Motor neuron (in vitro differentiated cells): ENCODE measurements around the gene APBA3. TPM values are rescaled to one million over a fixed set of nuclear protein-coding genes. Genes with fewer than 3 reads are reported as not detected.

Experiments
- ATAC-seq, 8 experiments: fragments of 200-7000 bp; cut with Tn5 transposase; replicated peaks in 6 of 8; 2 replicates each; pipeline ENCODE4 v1.8.0; 2021; ENCODE audit warnings: mild to moderate bottlenecking in 8 of 8, moderate library complexity in 8 of 8
- H3K27ac ChIP-seq, 2 donors: fragments of 250-450 bp; sonication (Bioruptor Pico); 2 replicates each; pipeline ENCODE4 v1.9.0; 2021; ENCODE audit warnings: antibody characterized with exemption in 2 of 2, mild to moderate bottlenecking in 2 of 2, moderate library complexity in 1 of 2
- H3K4me1 ChIP-seq, 2 donors: fragments of 250-450 bp; sonication (Bioruptor Pico); replicated peaks in 1 of 2; 2 replicates each; pipeline ENCODE4 v1.6.1; 2021; ENCODE audit warnings: antibody characterized with exemption in 2 of 2, mild to moderate bottlenecking in 2 of 2, moderate library complexity in 1 of 2
- H3K4me3 ChIP-seq, 5 donors: fragments of 250-450 bp; sonication (Bioruptor Pico); 2 replicates each; pipeline ENCODE4 v1.9.0; 2021; ENCODE audit warnings: antibody characterized with exemption in 5 of 5, mild to moderate bottlenecking in 5 of 5, moderate library complexity in 4 of 5
- WGBS, 10 experiments: fragments of 450-650 bp; shearing (Covaris generic); methylation state at CpG; one replicate each; pipeline ENCODE4 v1.0.0; 2022; 5-methylcytosine and 5-hydroxymethylcytosine counted together
- in situ Hi-C, 9 experiments: fragments of 400-800 bp; cut with MboI; loops; one replicate each; pipeline ENCODE4 v1.15.0; 2021; ENCODE audit warnings: low sequenced_read_pairs in 9 of 9, low pct_unique_long_range_greater_than_20kb in 2 of 9; ENCODE audit not compliant: unreplicated experiment in 9 of 9
- total RNA-seq, 8 experiments: library from RNA; unstranded; fragments of 300-600 nt; gene quantifications; 2 replicates each; pipeline versions ENCODE4 v1.2.3 to v1.2.4, GENCODE V29; 2022

APBA3 gene
- total RNA-seq, 8 experiments from 2014 or later: 12.3 to 26.3 (median 16.8) TPM

DNA sequence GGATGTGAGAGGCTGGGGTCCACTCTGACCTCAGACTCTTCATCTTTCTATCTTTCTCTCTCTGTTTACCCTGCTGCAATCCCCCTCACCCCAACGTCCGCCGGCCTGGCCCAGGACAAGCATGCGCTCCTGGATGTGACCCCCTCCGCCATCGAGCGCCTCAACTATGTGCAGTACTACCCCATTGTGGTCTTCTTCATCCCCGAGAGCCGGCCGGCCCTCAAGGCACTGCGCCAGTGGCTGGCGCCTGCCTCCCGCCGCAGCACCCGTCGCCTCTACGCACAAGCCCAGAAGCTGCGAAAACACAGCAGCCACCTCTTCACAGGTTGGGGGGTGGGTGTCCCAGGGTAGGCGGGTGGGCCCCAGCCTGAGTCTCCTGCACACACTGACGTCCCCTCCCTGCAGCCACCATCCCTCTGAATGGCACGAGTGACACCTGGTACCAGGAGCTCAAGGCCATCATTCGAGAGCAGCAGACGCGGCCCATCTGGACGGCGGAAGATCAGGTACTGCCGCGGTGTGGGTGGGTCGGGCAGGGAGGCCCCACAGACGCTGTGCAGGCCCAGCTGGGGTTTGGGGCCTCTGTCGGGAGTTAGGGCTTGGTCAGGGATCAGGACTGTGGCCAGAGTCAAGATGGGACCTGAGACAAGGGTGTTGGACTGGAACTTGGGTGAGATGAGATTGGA, 15.0 kb downstream of the APBA3 start:
- Histone ChIP-seq H3K27ac (no peak overlapping the region), H3K4me1 (no peaks in the 10 kb centered on the region), H3K4me3 (no peak overlapping the region)
- WGBS, 10 experiments: 62 to 89% (median 76%) methylated on average over 1 to 11 of the region's 31 CpGs; no CpG with 5 or more reads in 6 of the 10 experiments
- peak in 2 of 8 experiments; percentile 8 to 12 for ATAC-seq
- in situ Hi-C loops: no loop called here

DNA sequence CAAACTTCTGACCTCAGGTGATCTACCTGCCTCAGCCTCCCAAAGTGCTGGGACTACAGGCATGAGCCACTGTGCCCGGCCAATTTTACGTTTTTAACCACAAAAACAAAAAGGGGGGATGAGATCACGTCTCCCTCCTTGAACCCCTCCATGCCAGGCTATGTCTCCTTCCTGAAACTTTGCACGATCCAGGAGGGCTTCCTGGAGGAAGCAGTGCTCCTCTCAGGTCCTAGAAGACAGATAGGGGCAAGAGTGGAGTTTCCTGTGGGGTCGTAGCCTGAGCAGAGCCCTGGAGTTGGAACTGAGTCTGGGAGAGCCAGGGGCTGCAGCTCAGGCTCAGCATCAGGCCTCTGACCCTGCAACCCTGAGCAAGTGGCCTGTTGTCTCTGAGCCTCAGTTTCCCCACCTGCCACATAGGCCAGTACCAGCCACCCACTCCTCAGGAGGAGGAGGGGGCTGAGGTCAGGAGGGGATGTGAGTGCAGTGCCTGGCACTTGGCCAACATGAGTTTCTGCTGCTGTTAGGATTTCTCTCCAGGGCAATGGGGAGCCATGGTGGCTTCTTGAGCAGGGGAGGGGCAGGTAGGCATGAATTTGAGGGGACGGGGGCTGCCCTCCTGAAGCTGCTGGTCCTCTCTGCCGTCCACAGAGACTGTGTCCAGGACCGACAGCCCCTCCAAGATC, 16.0 kb downstream of the APBA3 start:
- Histone ChIP-seq H3K27ac (no peak overlapping the region), H3K4me3 (no peak overlapping the region), H3K4me1 (no peaks in the 10 kb centered on the region)
- no peak for ATAC-seq
- in situ Hi-C loops: no loop called here
- WGBS, 10 experiments: 0 to 75% (median 43%) methylated on average over 1 to 5 of the region's 8 CpGs; no CpG with 5 or more reads in 6 of the 10 experiments

DNA sequence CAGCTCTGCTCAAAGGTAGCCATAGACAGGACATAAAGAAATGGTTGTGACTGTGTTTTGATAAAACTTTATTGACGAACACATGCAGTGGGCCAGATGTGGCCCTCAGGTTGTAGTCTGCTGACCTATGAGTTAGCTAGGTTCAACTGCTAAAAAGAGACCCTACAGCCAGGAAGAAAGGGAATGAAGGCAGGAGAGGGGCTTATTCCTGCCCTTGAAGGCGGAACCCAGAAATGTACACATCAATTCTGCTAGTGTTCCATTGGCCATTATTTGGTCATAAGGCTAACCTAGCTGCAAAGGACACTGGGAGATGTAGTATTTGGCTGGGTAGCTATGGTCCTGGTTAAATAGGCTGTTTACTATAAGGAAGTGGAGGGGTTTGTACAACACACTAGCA, 18.0 kb downstream of the APBA3 start:
- WGBS, 10 experiments: 20 to 100% (median 84%) methylated on average over 1 to 2 of the region's 2 CpGs; no CpG with 5 or more reads in 6 of the 10 experiments
- Histone ChIP-seq H3K27ac (no peak overlapping the region), H3K4me3 (no peak overlapping the region), H3K4me1 (no peaks in the 10 kb centered on the region)
- ATAC-seq: peak in 1 of 8 experiments; percentile 56
- in situ Hi-C loops: no loop called here

DNA sequence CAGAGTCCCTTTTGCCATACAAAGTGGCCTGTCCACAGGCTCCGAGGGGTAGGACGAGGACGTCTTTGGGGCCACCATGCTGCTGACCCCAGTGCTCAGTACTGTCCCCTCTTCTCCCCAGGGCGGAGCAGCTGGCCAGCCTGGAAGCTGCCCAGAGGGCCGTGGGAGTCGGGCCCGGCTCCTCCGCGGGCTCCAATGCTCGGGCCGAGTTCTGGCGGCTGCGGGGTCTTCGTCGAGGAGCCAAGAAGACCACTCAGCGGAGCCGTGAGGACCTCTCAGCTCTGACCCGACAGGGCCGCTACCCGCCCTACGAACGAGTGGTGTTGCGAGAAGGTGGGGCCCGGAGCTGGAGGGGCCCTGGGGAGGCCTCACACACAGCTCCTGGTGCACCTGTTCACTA, 21.1 kb downstream of the APBA3 start:
- H3K4me1 ChIP-seq: no peaks in the 10 kb centered on the region
- WGBS, 10 experiments: 77 to 100% (median 82%) methylated on average over 1 to 14 of the region's 24 CpGs; no CpG with 5 or more reads in 5 of the 10 experiments

DNA sequence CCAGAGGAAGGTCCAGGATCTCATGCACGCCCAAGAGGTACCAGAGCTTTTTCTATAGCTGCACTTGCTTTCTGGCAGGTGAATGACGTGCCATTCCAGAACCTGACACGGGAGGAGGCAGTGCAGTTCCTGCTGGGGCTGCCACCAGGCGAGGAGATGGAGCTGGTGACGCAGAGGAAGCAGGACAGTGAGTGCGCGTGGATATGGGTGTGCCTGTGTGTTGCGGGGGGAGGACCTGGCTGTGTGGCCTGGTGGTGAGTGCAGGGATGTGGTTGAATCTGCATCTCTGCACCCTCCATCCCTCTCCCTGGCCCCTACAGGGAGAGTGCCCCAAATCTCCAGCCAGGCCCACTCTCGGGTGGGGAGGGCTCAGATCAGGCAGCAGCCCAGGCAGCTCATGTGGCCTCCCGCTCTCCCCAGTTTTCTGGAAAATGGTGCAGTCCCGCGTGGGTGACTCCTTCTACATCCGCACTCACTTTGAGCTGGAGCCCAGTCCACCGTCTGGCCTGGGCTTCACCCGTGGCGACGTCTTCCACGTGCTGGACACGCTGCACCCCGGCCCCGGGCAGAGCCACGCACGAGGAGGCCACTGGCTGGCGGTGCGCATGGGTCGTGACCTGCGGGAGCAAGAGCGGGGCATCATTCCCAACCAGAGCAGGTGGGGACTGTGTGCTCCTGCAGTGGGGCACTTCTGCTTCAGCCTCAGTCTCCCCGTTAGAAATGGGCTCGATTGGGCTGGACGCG, 22.8 kb downstream of the APBA3 start:
- 20 to 91% (median 68%) methylated on average over 1 to 14 of the region's 32 CpGs; no CpG with 5 or more reads in 2 of the 10 experiments for WGBS, 10 experiments
- in situ Hi-C loops: no loop called here
- Histone ChIP-seq H3K4me3 (no peak overlapping the region), H3K4me1 (no peaks in the 10 kb centered on the region), H3K27ac (no peak overlapping the region)
- no peak for ATAC-seq

More for the DNA sequence above, 21.1 kb downstream of the APBA3 start:
- H3K27ac ChIP-seq: no peak overlapping the region
- H3K4me3 ChIP-seq: no peak overlapping the region
- ATAC-seq: no peak
- in situ Hi-C loops: no loop called here

DNA sequence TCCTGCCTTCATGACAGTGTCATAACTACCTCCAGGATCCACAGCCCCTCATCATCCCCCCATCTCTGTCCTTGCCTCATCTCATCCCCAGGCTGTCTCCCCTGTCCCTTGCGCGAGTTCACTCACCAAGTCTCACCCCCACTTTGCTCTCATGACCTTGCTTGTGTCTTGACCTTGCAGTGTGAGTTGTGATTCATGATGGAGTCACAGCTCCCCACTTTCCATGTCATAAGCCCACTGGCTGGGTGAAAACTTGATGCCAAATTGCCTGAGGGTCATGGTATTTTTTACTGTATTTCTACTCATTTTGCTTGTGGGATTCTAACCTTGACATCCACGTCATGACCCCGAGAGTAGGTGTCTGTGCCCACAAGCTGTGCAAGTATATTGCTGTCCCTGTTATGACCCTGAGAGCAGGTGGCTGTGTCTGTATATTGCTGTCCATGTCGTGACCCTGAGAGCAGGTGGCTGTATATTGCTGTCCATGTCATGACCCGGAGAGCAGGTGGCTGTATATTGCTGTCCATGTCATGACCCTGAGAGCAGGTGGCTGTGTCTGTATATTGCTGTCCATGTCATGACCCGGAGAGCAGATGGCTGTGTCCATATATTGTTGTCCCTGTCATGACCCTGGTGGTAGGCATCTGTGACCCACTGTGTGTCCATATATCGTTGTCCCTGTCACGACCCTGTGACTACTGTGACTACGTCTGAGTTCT, 23.8 kb downstream of the APBA3 start:
- no peak overlapping the region for H3K4me3 ChIP-seq
- ATAC-seq: no peak
- in situ Hi-C loops: no loop called here
- H3K27ac ChIP-seq: no peak overlapping the region
- no peaks in the 10 kb centered on the region for H3K4me1 ChIP-seq
- 47 to 93% (median 62%) methylated on average over 3 to 7 of the region's 10 CpGs; no CpG with 5 or more reads in 4 of the 10 experiments for WGBS, 10 experiments

DNA sequence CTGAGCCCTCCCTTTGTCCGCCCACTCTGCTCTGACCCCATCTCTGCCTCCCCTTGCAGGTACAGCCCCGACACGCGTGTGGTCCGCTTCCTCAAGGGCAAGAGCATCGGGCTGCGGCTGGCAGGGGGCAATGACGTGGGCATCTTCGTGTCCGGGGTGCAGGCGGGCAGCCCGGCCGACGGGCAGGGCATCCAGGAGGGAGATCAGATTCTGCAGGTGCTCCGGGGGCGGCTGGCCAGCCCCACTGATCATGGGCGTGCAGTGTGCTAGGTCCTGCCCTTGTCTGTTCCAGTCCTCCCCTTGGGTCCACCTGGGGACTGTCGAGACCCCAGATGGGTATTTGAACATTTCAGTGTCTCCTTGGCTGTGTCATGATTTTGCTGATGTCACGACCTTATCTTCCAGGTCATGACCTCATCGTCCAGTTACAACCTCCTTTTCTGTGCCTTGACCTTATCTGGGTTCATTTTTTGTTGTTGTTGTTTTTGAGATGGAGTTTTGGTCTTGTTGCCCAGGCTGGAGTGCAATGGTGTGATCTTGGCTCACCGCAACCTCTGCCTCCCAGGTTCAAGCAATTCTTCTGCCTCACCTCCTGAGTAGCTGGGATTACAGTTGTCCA, 25.3 kb downstream of the APBA3 start:
- no peaks in the 10 kb centered on the region for H3K4me1 ChIP-seq
- H3K4me3 ChIP-seq: no peak overlapping the region
- H3K27ac ChIP-seq: no peak overlapping the region
- no peak for ATAC-seq
- 40 to 100% (median 70%) methylated on average over 1 to 18 of the region's 21 CpGs; no CpG with 5 or more reads in 3 of the 10 experiments for WGBS, 10 experiments
- in situ Hi-C loops: no loop called here

DNA sequence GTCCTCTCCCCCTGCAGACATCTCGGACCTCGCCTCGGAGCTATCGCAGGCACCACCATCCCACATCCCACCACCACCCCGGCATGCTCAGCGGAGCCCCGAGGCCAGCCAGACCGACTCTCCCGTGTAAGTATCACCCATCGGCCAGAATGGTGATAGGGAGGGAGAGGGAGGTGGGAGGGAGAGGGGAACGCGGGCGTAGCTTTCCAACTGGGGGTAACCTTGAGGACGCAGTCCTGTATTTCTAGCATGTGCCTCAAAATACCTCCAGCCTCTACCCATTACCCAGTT, 27.2 kb downstream of the APBA3 start:
- Histone ChIP-seq H3K4me1 (no peaks in the 10 kb centered on the region), H3K27ac (no peak overlapping the region), H3K4me3 (no peak overlapping the region)
- in situ Hi-C loops: no loop called here
- no CpG with 5 or more reads among the region's 14 CpGs for WGBS, 10 experiments
- ATAC-seq: no peak

DNA sequence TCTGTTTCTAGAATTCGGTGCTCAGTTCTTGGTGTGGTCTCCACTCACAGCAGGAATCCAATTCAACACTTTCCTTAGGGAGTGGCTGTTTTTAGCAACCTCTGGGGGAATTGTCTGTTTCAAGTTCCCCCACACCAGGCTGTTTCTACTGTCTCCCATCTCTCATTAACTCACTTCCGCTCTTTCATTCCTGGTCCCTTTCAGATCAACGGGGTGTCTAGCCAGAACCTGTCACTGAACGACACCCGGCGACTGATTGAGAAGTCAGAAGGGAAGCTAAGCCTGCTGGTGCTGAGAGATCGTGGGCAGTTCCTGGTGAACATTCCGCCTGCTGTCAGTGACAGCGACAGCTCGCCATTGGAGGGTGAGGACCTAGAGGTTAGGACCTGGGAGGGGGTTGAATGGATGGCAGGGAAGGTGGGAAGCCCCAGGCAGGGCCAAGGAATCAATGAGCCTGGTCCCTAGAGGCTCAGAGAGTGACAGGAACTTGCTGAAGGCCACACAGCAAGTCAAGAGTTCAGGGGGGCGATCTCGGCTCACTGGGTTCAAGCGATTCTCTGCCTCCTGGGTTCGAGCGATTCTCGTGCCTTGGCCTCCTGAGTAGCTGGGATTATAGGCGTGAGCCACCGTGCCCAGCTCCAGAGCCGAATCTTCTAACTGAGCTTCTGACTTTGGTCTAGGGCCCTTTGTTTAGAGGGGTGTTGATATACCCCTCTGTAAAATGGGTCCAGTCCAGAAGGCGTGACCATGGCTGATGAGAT, 27.8 kb downstream of the APBA3 start:
- in situ Hi-C loops: no loop called here
- no peak for ATAC-seq
- Histone ChIP-seq H3K4me3 (no peak overlapping the region), H3K4me1 (no peaks in the 10 kb centered on the region), H3K27ac (no peak overlapping the region)
- WGBS, 10 experiments: 36 to 100% (median 67%) methylated on average over 1 to 11 of the region's 20 CpGs; no CpG with 5 or more reads in 2 of the 10 experiments

DNA sequence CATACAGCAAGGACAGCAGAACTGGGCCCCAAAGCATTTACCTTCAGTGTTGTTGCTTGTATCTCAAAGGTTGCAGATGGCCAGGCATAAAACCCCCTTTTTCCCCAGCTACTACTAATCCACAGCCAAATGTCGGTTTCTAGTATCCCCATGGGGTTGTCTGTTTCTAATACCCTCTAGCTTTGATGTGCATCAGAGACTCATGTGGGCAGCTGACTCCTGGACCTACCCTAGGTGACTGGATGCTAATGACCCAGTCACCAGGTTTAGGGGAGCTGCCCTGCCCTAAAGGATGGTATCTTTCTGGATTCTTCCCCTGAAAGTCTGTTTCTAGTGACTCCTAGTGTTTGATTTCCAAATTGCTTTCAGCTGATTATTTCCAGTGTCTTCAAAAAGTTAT, 29.4 kb downstream of the APBA3 start:
- in situ Hi-C loops: no loop called here
- Histone ChIP-seq H3K4me3 (no peak overlapping the region), H3K4me1 (no peaks in the 10 kb centered on the region), H3K27ac (no peak overlapping the region)
- no peak for ATAC-seq
- 60 to 100% (median 92%) methylated on average over 1 of the region's 1 CpG; no CpG with 5 or more reads in 6 of the 10 experiments for whole genome bisulfite sequencing, 10 experiments

DNA sequence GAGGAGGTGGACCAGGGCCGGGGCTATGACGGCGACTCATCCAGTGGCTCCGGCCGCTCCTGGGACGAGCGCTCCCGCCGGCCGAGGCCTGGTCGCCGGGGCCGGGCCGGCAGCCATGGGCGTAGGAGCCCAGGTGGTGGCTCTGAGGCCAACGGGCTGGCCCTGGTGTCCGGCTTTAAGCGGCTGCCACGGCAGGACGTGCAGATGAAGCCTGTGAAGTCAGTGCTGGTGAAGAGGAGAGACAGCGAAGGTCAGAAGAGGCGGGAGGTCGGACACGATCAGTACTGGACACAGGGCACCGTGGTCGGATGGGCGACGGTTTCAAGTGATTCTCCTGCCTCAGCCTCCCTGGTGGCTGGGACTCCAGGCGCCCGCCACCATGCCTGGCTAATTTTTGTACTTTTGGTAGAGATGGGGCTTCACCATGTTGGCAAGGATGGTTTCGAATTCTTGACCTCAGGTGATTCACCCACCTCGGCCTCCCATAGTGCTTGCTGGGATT, 31.0 kb downstream of the APBA3 start:
- ATAC-seq: no peak
- in situ Hi-C loops: no loop called here
- 50 to 85% (median 83%) methylated on average over 1 to 13 of the region's 32 CpGs; no CpG with 5 or more reads in 4 of the 10 experiments for WGBS, 10 experiments

More for the DNA sequence above, 31.0 kb downstream of the APBA3 start:
- H3K4me3 ChIP-seq: no peak overlapping the region
- H3K27ac ChIP-seq: no peak overlapping the region
- no peaks in the 10 kb centered on the region for H3K4me1 ChIP-seq
